Measurements from ENCODE around the gene WSCD2.

DNA sequence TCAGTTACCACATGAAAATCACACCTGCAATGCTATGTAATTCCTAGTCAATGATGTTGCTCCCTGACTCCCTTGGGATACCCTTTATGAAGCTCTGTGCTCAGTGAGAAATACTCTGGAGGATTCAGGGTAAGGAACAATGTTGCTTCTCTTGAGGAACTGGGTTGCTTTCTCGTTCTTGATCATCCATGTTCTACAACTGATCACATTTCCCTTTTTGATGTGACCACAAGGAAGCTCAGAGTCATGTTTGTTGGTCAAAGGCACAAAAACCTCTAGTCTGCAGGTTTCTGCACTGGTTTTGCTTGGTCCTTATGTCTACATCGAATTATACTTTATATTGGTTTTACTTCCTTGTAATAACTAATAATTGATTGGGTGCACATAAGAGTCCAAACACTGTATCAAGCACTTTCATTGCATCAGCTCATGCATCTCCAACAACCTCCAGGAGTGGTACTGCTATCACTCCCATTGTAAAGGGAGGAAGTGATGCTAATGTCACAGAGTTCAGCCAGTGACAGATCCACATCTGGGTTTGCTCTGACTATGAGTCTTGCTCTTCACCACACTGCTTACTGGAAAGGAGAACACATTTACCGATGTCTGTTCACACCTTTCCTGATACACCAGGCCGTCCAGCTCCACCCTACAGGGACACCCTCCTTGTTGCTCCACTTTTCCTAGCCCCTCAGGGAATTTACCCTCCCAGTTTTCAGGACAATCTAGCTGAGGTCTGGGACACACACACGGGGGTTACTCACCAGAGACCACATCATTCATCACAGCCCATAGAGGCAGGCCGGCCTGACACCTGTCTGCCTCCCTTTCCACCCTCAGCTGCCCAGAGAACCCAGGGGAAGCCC is 169.0 kb downstream of the WSCD2 start:
- TF ChIP-seq, protein P1, sequence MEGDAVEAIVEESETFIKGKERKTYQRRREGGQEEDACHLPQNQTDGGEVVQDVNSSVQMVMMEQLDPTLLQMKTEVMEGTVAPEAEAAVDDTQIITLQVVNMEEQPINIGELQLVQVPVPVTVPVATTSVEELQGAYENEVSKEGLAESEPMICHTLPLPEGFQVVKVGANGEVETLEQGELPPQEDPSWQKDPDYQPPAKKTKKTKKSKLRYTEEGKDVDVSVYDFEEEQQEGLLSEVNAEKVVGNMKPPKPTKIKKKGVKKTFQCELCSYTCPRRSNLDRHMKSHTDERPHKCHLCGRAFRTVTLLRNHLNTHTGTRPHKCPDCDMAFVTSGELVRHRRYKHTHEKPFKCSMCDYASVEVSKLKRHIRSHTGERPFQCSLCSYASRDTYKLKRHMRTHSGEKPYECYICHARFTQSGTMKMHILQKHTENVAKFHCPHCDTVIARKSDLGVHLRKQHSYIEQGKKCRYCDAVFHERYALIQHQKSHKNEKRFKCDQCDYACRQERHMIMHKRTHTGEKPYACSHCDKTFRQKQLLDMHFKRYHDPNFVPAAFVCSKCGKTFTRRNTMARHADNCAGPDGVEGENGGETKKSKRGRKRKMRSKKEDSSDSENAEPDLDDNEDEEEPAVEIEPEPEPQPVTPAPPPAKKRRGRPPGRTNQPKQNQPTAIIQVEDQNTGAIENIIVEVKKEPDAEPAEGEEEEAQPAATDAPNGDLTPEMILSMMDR (IDR thresholded peaks at IDR 0.05; ENCODE audit: poor library complexity, severe bottlenecking), result no peak
- TF ChIP-seq EP300 (conservative IDR thresholded peaks at IDR 0.05; ENCODE audit: poor library complexity, severe bottlenecking) (no peak), TAF1 (IDR thresholded peaks at IDR 0.05; ENCODE audit: low read depth) (no peak), REST (IDR thresholded peaks at IDR 0.05; ENCODE audit: borderline replicate concordance) (no peak), POLR2AphosphoS5 (IDR thresholded peaks at IDR 0.05) (no peak), EZH2 (IDR thresholded peaks at IDR 0.05; ENCODE audit: borderline replicate concordance, insufficient read depth, low read length, poor library complexity, severe bottlenecking) (no peak), SMC3 (conservative IDR thresholded peaks at IDR 0.05; ENCODE audit: poor library complexity) (no peak)

All from neural cell (in vitro differentiated cells).